Dedifferentiated amniotic fluid mesenchymal stem cell (primary cell): ENCODE results near the gene CNPPD1.

Experiments used
- DNase-seq: peaks from one replicate; pipeline ENCODE4 v3.0.0-alpha.2; 2016; ENCODE audit errors: extremely low spot score

The CNPPD1 gene

GRCh38 chr2:219176818-219177551 lies at the start of gene CNPPD1:
TSS of gene CNPPD1 (minus strand) at chr2:219176925. CDS start at chr2:219176828, 97 bp downstream.
- peak; percentile 40 for DNase-seq

- no peak for DNase-seq
These were observed 48.6 kb upstream of the CNPPD1 start for GRCh38 chr2:219225350-219225749.

GRCh38 chr2:219223831-219224610 lies 47.3 kb upstream of the CNPPD1 start:
- no peak for DNase-seq

DNA sequence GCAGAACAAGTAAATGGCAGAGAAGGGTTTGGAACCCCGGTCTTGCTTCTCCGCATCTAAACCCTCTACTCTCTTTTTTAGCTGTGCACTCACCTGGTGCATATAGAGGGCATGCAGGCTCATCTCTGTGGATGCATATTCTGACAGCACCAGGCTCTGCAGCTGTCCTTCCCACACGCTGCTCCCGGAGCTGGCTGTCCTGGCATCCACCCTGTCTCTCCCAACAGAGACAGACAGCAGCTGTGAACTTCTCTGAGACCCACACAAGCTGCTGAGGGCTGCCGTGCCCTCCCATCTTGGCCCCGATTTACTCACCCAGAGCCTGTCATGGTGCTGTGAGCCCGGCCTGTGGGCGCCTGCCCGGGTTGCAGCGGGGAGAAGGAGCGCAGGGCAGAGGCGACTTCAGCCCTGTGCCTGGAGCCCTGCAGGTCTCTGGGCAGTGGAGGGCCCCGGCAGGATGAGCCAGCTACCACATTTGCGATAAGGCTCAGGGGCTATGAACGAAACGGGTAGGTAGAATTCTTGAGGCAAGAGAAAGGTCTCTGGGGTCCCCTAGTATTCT lies 45.3 kb upstream of the CNPPD1 start:
- no peak for DNase-seq

GRCh38 chr2:219220652-219221402 lies 44.1 kb upstream of the CNPPD1 start:
- DNase-seq: no peak

- DNase-seq: no peak
These were observed 43.2 kb upstream of the CNPPD1 start for GRCh38 chr2:219219784-219220532.

- peak; percentile 95 for DNase-seq
These were observed 42.3 kb upstream of the CNPPD1 start, which contains the start of gene ABCB6 for GRCh38 chr2:219218732-219219701. TSS of gene ABCB6 (minus strand) at chr2:219218958. CDS start at chr2:219218673, 285 bp downstream.

DNA sequence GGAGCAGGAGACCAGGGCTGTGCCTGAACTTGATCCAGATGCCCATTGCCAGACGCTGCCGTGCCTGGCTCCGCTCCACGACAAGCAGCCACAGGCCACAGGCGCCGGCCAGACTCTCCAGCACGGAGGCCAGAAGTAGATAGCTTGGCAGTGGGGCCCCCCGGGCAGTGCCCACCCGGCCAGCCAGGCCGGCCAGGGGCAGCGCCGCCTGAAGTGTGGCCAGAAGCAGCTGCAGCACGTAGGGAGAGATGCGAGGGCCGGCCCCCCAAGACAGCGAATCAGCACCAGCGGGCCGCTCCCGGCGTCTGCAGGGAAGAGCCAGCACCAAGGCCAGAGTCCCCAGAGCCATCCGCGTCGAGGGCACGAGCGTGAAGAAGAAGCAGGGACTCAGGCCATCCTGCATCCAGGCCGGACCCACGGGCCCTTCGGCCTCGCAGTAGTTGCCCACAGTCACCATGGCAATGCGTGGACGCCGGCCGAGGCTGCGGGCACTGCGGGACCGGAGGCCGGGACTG lies 41.5 kb upstream of the CNPPD1 start:
- peak; percentile 70 for DNase-seq

DNA sequence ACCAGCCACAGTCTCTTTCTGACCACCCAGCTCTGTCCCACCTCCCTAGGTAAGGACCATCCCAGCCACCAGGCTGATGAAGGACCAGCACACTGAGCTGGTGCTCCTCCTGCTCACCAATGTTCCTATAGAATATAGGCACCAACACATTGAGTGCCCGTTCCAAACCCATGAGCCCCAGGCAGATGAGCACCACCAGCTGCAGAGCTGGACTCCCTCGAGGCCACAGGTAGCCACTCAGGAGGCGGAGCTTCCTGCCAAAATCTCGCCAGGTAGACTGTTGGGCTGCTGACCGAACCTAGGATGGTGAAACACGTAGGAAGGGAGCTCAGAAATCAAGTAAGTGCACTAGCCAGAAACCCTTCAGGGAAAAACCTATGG lies 39.8 kb upstream of the CNPPD1 start:
- no peak for DNase-seq

DNA sequence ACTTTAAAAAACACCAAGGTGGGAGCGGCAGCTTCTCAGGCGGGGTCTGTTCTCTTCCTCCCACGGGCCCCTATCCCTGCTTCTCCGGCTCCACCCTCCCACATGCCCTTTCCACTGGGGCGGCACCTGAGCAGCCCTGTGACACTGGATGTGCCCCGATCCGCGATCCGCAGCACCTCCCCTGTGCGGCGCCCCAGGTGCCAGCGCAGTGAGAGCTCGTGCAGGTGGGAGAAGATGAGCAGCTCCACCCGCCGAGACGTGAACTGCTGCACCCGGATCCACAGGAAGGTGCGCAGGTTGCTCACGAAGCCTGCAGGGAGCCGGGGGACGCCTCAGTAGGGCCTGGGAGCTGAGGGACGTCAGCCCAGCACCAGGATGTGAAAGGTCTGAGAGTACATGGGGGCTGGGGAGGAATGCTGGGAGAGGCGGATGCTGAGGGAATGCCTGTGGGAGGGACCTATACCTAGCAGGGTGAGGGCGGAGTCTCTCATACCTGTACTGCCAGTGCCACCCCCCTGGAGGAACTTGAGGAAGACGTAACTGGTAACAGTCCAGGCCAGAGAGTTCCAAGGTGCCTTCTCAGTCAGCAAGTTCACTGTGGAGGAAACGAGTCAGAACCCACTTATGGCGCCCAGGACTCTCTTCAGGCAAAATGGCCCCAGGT lies 39.3 kb upstream of the CNPPD1 start:
- DNase-seq: no peak

DNA sequence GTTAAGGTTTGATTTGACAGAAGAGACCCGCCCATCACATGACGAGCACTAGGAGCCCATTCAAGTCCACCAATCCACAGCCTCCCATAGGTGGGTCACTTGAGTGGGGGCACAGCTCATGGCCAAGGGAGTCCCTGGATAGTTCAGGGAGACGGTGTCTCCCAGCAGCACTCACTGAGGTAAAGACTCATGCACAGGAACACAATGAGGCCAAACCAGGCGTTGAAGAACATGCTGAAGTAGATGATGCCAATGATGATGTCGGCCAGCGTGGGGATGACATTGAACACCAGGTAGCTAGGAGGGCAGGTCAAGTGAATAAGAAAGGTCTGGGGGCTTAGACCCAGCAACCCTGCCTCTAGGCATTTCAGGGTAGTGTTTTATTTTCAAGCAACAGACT lies 38.1 kb upstream of the CNPPD1 start:
- DNase-seq: no peak

DNA sequence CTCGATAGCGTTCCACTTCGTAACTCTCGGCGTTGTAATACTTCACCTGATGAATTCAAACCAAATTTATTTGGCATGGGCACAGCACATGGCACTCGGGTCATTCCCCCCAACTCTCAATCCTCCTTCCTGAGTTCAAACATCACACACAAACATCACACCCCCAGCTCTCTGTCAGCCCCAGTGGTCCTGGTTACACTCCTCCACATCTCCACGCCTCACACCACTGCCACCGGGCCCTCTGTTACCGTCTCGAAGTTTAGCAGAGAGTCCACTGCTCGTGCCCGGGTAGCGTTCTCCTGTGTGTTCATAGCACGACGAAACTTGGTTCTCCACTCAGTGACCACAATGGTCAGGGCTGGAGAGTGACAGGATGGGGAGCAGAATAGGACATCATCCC lies 37.4 kb upstream of the CNPPD1 start:
- no peak for DNase-seq

- no peak for DNase-seq
These were observed 36.9 kb upstream of the CNPPD1 start for GRCh38 chr2:219213486-219214071.

DNA sequence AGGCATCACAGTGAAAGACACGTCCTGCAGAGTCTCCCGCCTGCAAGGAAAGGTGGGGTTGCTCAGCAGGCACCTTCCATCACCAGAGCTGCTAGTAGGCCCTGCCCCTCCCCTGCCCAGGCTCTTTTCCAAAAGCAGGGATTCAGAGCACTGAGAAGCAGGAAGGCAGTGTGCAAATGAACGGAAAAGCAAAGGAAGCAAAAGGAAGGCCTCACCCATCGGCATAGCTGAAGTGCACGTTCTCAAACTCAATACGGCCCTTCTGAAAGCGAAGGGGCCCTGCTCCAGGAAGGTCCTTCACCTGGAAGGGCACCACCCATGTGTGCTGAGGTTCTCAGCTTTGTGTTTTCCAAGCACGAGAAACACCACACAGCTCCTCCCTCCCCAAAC lies 36.3 kb upstream of the CNPPD1 start:
- no peak for DNase-seq

DNA sequence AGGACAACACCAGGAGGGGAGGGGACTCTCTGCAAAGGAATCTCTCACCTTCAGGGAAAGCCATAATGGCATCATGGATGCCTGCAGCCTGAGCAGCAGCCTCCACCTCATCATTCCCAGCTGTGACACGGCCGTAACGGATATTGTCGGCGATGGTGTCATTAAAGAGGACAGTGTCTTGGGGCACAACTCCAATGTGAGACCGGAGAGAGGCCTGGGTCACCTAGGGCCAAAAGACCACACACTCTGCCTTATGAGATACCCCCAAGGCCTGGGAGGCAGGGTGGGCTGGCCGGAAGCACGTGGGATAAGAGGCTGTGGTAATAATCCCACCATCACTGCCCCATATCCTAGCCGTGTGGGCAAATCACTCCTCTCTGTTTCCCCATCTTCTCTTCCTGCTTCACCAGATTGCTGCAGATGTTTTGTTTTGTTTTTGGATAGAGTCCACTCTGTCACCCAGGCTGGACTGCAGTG lies 34.2 kb upstream of the CNPPD1 start:
- DNase-seq: no peak

GRCh38 chr2:219210196-219210885 lies 33.6 kb upstream of the CNPPD1 start:
- no peak for DNase-seq

GRCh38 chr2:219209236-219210195 lies 32.8 kb upstream of the CNPPD1 start:
- no peak for DNase-seq
